GM19193 (cell line): ENCODE results near the gene ZNF436.

Experiments used
- POLR2A ChIP-seq: IDR thresholded peaks from 4 replicates; pipeline ENCODE4 v1.6.1; 2011; ENCODE audit not compliant: insufficient read depth, insufficient read length; ENCODE audit errors: extremely low read depth

The ZNF436 gene

GRCh38 chr1:23356471-23357137 is 13.0 kb downstream of the ZNF436 start:
- no peak for TF ChIP-seq POLR2A

DNA sequence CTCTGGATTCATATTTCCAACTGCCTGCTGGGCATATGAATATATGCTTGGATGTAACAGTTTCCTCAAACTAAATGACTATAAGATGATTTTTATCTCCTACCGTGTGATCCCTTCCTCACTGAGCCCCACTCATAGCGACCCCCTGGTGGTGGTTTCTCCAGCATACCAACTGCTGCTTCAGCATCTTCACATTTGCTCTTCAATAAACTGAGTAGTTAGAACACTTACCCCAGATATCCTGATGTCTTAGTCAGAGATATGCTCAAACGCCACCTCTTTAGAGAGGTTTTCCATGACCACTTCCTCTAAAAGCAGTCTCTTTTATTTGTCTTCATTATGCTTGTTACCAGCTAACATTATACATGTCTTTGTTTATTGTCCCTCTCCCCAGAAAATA is 15.4 kb downstream of the ZNF436 start:
- TF ChIP-seq POLR2A = no peak

DNA sequence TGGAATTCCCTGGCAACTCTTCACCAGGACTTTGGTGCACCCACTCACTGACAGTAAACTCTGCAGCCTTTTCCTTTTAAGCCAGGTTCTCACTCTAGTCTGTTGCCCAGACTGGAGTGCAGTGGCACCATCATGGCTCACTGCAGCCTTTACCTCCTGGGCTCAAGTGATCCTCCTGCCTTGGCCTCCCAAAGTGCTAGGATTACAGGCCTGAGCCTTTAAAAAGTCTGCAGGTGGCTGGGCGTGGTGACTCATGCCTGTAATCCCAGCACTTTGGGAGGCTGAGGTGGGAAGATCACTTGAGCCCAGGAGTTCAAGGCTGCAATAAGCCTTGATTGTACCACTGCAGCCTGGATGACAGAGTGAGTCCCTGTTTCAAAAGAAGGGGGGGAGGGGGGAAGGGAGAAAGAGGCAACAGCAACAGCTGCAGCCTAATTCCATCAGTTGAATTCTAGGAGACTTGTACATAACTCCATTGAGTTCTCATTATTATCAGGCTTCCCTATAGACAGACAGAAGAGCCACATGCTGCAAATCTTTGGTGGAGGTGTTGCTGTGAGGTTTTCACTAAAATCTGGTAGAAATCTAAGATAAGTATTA is 17.4 kb downstream of the ZNF436 start:
- TF ChIP-seq POLR2A = no peak

DNA sequence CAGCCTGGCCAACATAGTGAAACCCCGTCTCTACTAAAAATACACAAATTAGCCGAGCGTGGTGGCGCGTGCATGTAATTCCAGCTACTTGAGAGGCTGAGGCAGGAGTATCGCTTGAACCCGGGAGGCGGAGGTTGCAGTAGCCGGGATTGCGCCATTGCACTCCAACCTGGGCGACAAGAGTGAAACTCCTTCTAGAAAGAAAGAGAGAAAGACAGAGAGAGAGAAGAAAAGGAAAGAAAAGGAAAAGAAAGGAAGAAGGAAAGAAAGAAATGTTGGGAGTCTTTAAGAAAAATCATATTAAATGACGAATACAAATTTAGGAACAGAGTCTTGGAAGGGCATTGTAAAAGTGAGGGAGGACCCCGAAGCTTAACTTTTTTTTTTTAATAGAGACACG is 23.7 kb downstream of the ZNF436 start:
- no peak for TF ChIP-seq POLR2A

DNA sequence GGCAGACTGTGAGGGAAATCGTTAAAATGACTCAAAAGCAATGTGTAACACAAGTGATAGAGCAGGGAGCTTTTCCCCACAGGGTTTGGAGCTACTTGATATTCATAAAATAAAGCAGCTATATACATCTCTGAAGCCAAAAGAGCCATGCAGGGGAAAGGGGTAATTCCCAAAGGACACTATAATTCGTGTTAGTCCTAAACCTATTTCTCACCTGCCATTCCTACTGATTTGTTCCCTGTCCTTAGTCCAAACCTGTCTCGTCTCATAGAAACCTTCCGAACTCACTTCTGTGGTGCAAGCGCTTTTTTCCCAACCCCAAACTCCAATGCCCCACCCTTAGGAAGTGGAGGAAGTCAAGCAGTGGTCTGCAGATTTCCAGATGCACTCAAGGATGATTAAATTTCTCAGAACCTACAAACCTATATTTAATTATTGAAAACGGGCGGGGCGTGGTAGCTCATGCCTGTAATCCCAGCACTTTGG is 24.6 kb downstream of the ZNF436 start:
- TF ChIP-seq POLR2A = no peak

DNA sequence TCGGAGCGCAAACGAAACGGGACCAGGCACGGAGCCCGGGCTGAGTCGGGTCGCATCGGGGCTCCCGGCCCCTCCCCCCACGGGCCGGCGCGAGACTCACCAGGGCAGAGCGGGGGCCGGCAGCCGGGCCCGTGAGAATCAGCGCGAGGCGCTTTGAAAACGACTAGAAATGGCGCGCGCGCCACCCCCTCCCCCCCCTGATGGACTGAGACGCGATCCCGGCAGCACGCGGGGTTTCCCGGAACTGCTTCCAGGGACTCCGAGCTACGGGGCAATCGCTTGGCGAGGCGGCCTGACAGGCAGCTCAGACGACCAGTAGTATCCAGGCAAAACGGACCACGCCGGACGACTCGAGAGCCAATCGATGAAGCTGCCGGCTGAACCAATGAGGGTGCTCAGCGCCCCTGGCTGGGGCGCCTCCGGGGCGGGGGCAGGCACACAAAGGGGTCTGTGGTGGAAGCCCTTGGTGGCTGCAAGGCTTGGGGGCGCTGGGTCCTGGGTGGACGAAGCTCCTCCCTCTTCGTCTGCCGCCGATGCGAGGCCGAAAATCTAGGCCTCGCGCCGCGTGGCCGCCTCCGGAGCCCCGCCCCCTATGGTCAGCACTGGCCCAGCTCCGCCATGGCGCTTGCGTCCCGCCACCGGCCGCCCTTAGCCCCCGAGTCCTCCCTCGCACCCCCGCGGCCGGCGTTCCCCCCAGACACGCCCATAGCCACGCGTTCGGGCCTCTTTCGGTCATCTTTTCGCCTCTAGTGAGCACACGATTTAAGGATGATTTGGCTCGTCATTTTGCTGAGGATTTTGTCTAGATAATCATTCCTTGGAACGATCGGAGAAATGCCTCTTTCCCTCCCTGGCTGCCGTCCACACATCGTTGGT is 25.3 kb downstream of the ZNF436 start, which contains the start of gene HNRNPR:
Gene HNRNPR (minus strand): TSS at position 174 of the 876 bp plus-strand sequence. CDS start 3,276 bp downstream, outside the sequence.
- peak; percentile 91 for TF ChIP-seq POLR2A

DNA sequence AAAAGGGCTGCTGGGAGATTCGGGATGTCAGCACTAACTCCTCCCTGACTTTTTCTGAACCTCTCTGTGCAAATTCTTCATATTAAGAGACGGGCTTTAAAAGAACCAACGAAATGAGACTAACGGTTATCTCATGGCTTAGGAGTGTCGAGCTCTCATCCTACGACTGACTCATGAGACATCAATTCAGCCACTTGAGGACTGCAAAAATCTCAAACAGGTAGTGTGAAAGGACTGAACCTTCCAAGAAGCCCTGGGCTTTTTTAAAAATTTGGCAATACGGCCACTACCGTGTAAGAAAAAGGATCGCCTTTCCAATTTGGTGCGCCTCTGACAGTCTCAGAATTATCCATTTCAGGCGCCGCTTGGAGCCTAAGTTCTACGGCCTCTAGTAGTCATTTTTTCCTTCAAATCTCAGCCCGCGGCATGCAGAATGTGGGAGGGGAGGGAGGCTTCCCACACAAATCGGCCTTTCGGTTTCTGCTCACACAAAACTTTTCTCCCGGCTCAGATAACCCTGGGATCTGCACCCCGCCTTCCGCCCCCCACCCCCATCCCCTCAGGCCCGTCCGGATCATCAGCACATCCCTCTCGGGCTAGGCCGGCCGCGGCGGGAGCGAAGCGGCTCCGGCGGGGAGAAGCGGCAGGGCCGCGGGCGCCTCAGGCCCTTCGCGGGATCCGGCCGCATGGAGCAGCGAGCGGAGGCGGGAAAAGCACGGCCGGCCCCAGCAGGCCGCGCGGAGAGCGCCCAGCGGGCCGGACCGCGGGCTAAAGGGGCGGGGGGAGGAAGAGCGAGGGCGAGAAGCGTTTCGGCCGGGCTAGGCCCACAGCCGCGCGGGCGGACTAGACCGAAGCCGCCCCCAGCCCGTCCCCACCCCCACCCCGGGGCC is 26.2 kb downstream of the ZNF436 start:
- TF ChIP-seq POLR2A = no peak

- no peak for TF ChIP-seq POLR2A
These were observed 27.5 kb downstream of the ZNF436 start for GRCh38 chr1:23341931-23342692.

DNA sequence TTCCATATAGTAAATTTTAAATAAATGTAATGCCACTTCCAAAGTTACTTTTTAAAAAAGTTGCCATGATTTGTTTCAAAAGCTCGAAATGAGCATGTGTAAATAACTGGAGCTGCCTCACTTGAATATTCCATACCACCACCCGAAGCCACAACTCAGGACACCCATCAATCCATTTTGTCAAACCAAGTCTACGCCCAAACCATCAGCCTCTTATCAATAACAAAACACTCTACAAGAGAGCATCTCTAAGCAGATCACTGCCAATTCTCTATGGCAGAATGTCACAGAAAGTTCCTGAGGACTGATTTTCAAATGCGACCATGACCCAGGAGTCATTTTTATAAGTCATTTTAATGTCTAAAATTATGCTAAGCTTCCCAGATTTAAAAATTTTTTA is 30.0 kb downstream of the ZNF436 start:
- no peak for TF ChIP-seq POLR2A

DNA sequence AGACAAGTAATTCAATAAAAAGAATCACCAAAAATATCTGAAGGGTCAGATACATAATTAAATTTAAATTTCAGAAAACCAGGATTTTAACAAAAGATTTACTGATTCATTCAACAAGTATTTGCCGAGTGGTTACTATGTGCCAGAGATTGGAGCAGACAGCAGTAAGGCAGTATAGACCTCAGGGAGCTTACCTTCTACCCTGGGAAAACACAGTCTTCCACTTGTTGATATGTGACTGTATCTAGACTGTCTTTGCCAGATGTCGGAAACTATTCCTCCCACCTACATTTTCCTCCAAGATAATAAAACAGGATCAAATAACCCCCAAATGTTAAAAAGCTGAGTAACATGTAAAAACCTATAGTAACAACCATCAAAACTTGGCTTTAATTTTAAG is 31.8 kb downstream of the ZNF436 start:
- TF ChIP-seq POLR2A = no peak

- TF ChIP-seq POLR2A = no peak
These were observed 37.9 kb downstream of the ZNF436 start for GRCh38 chr1:23331713-23332112.

DNA sequence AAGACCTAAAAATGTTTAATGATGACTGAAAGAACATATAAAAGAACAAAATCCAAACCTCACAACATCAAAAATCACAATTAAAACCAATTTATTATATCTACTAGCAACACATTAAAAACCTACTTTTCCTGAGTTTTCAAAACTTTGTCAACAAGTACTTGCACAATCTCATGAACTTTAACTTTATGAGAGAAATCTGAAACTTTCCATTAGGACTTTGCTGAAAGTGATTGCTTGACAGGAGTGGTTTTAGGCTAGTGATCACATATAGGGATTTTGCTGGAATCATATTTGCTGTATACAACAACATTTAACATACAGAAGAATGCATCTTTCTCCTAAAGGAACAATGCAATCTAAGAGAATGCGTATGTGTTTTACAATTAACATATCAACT is 38.8 kb downstream of the ZNF436 start:
- TF ChIP-seq POLR2A = no peak

DNA sequence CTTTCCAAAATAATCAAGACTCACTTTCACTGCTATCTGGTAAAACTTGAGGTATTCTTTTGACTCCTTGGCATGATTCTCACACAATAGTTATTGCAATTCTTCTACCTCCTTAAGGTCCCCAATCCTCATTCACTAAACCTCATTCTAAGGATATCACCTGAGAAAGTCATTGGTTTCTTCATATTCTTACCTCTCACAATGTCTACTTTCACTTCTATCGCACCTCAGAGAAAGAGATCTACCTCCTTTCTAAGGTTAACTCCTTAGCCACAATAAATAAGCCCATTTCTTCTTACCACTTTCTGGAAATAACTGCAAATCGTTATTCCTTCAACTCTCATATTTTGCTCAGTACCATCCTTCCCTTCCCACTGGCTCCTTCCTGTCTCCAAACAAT is 44.2 kb downstream of the ZNF436 start:
- TF ChIP-seq POLR2A = no peak

DNA sequence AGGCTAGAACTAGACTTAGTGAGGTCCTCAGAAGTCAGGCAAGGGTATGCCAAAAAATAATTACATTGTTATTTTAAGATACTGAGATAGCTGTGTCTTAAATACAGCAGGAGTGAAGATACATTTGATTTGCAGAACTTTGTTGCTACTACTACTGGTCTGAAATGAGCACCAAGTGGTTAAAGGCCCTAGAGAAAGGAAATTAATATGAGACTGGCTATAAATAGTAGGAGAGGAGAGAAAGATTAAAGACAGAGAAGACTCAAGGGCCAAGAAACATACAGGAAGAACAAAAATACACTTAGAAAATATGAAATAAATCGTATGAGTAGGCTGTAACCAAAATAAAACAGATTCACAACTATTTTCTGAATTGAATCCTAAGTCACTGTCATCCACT is 46.9 kb downstream of the ZNF436 start:
- TF ChIP-seq POLR2A = no peak
